OCI-LY7 (cell line): ENCODE results near the gene ARHGEF11.

Source experiments
- EZH2phosphoT487 ChIP-seq: fragments of 200-600 bp; sonication (generic); IDR thresholded peaks from 2 replicates; pipeline ENCODE4 v1.6.1; 2018; ENCODE audit warnings: low read depth, borderline replicate concordance, mild to moderate bottlenecking, mixed run types, antibody characterized with exemption, low read length, moderate library complexity, mixed read lengths
- TF ChIP-seq, protein P1 (sequence below): fragments of 200-600 bp; sonication (generic); conservative IDR thresholded peaks from 2 replicates; pipeline ENCODE4 v1.5.1; 2014; ENCODE audit warnings: mild to moderate bottlenecking, antibody characterized with exemption, low read length, moderate library complexity, mixed read lengths

GRCh38 chr1:156945881-156946661, 99.5 kb downstream of the ARHGEF11 start:
- no peak for TF ChIP-seq EZH2phosphoT487
- TF ChIP-seq, protein P1, sequence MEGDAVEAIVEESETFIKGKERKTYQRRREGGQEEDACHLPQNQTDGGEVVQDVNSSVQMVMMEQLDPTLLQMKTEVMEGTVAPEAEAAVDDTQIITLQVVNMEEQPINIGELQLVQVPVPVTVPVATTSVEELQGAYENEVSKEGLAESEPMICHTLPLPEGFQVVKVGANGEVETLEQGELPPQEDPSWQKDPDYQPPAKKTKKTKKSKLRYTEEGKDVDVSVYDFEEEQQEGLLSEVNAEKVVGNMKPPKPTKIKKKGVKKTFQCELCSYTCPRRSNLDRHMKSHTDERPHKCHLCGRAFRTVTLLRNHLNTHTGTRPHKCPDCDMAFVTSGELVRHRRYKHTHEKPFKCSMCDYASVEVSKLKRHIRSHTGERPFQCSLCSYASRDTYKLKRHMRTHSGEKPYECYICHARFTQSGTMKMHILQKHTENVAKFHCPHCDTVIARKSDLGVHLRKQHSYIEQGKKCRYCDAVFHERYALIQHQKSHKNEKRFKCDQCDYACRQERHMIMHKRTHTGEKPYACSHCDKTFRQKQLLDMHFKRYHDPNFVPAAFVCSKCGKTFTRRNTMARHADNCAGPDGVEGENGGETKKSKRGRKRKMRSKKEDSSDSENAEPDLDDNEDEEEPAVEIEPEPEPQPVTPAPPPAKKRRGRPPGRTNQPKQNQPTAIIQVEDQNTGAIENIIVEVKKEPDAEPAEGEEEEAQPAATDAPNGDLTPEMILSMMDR = no peak
